Fibroblast of skin of left quadriceps (primary cell): ENCODE measurements around the gene LRRC4.
A peak's percentile ranks its signal among the peaks of the same experiment; 100 is the strongest.

Experiments
- DNase-seq, 2 experiments: peaks; one replicate each; pipeline ENCODE4 v3.0.0-alpha.2; 2013; ENCODE audit warnings: low read depth in 2 of 2

Gene LRRC4

DNA sequence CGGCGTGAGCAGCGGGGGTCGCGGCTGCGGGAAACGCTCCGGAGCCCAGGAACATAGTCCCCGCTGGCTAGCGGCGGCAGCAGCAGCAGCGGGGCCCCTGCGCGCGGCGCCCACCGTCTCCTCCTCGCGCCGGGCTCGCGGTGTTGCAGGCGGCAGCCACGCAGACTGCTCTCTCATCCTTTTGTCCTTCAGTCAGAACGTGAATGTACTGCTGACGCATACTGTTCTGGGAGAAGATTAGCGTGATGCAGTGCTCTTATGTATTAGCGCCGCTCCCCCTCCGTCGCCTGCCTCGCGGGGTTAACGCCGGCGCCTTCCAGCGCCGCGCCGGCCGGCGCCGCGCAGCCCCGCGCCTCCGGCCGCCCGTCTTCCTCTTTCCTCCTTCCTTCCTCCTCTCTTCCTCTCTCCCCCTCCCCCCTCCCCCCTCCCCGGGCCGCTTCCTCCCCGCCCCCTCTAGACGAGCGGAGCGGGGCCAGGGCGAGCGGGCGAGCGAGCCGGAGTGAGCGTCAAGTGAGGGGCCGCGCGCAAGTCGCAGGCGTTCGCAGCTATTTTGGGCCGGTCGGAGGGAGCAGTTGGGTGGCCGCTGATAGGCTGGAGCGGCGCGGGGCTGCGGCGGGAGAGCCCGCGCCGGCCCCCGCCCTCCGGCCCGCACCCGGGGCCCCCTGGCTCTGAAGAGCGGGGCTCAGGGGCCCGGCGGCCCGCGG lies 816 bp upstream of the LRRC4 start:
- peak; percentile 75 to 77 for DNase-seq

DNA sequence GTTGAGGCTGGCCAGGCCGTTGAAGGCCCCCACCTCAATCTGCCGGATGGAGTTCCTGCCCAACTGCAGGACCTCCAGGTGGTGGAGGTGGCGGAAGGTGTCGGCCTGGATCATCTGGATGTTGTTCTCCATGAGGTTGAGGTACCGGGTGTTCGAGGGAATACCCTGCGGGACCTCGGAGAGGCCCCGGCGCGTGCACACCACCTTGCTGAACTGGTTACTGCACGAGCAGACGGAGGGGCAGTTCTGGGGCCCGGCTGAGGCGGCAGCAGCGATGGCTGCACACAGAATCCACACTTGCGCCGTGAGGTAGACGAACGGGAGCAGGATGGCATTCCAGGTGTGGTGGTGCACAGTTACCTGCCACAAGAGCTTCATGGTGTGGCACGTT lies 979 bp downstream of the LRRC4 start:
- no peak for DNase-seq

GRCh38 chr7:128029405-128029995 lies 1.7 kb downstream of the LRRC4 start:
- no peak for DNase-seq

DNA sequence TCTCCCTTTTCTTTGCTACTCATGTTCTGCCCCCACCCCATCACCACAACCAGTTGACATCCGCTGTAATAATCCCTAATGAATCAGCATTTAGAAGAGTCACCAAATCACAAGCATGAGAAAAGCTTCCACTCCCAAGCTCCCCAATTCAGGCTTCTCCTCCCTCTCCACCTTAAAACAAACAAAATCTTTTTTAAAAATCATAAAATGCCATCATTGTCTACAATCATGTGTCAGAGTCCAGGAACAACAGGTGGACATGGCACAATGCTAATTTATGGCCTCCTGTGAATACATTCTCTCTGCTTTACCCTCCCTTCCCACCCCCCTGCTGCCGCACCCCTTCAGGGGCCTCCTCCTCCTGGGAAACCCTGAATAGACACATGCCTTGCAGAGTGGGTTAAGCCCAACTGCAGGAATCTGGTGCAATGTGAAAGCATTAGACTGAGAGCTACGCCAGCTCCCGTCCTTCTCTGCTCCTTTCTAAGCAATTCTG lies 3.7 kb downstream of the LRRC4 start:
- DNase-seq, result no peak

- DNase-seq, result no peak
Observed at GRCh38 chr7:128026551-128026950, 4.7 kb downstream of the LRRC4 start.

DNA sequence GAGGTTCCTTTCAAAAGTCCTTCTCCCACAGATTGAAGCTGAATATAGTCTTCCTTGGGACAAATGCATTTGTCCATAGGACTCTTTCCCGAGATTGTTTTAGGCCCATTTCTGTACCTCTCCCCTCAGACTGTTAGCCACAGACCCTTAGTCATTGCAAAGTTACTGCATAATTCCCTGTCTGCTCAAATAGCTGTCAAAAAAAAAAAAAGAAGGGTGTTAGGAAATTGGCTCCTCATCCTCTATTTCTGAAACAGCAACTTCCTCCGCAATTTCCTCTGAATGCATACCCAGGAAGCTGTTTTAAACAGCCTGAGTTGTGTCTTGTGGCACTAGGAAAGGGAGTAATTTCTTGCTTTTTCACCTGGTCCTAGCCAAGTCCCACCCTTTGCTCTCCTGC lies 5.4 kb downstream of the LRRC4 start:
- DNase-seq, result no peak

DNA sequence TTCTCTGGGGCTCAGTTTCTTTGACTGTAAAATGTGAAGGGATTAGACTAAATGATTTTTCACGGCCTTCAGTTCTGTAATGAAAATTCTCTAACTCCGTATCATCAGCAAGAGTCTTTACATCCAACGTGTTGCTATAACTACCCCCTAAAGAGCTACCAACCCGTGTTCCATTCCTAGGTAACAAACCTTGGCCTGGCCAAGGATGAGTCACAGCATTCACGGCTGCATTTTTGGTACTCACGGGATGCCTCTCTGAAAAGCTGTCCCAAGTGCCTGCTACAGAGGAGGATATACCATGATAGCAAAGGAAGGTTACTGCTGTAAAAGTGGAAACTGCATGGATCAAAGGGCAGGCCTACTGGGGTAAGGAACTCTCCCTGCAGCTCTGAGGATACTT lies 5.9 kb downstream of the LRRC4 start:
- DNase-seq, result peak; percentile 20 to 29

DNA sequence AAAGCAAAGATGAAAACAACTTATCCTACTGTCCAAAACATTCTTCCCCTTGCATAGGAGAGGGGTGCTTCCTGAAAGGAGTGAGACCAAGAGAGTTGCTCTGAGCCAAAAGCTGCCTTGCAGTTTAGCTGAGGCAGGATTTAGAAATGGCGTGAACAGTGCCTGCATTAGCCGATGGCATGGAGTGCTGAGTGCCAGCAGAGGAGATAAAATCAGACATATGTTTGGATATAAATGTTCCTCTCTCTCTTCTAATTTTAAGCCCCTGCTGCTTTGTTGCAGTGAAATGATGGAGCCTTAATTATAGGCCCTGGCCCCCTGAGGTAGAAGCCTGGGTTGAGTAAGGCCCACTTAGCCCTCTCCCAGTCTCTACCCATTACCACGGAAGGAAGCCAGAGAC lies 7.1 kb downstream of the LRRC4 start:
- no peak for DNase-seq

- peak; percentile 42 to 43 for DNase-seq
Observed at GRCh38 chr7:128022631-128023532, 8.4 kb downstream of the LRRC4 start.

GRCh38 chr7:128021366-128021765 lies 9.9 kb downstream of the LRRC4 start:
- no peak for DNase-seq

GRCh38 chr7:128020159-128020558 lies 11.1 kb downstream of the LRRC4 start:
- no peak for DNase-seq

- DNase-seq, result no peak
Observed at GRCh38 chr7:128019288-128019687, 11.9 kb downstream of the LRRC4 start.

- DNase-seq, result no peak
Observed at GRCh38 chr7:128017862-128018845, 13.1 kb downstream of the LRRC4 start.

DNA sequence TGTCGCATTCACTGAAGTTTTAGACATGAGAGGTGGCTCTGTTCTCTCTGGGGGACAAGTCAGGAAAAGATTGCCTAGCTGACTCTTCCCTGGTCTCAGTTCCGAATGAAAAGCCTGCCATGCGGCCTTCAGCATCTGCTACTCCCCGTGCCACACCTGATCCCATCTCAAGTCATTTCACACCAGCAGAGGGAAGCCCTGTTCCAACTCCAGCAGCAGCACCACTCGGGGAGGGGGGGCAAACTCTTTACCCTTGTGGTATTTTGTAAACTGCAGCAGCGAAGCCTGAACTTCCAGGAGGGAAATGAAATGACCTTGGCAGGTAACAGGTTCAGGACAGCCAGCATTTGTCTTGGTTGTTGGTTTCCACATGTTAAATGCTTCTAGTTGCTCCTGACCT lies 13.8 kb downstream of the LRRC4 start:
- DNase-seq, result no peak

DNA sequence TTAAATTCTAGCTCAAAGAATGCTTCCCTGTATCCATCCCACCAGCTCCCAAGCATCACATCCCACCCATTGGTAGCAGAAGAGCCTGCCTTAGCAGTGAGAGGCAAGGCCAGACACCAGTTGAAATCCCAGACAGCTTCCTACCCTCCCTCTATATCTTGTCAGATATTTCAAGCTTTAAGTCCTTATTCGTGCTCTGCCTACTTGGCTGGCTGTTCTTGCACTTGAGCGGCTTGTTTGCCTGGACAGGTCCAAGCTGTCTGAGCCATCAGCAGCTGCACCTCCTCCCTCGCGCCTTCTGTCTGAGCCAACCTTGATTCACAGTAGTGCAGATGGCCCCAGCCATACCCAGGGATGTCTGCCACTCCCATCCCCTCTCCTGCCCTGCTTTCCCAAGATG lies 16.4 kb downstream of the LRRC4 start:
- DNase-seq, result no peak

- DNase-seq, result no peak
Observed at GRCh38 chr7:128011131-128011661, 20.0 kb downstream of the LRRC4 start.

DNA sequence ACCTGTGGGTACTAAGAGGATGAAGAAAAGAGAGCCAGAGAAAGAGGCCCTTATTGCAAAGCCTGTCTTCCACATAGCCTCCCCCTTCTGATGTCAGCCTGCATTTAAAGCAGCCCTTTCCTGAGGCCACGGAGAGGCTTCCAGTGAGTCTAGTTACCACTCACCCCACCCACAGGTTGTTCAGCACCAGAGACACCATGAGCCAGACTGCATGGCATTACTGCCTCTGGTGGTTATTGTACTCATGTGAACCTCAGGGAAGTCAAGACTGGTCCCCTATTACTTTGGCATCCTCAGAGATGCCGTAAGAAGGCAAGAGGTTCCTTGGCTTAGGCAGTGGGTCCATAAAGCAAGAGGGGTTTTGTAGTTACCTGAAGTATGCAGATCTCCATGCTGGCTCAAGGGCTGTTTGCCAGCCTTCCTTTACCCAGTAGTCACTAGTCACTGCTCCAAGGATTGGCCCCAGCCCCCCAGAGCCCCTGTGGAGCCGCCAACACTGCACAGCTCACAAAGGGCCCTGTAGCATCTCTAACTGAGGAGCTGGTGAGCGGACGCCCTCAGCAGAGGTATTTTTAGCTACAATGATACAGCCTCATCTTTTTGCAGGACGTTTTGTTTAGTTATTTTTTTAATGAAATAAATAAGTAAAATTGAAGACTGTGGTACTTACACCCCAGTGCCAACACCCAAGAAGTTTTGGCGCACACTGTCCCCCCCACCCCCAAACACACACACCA lies 20.7 kb downstream of the LRRC4 start:
- DNase-seq, result no peak

GRCh38 chr7:128008744-128009143 lies 22.5 kb downstream of the LRRC4 start:
- DNase-seq, result no peak

GRCh38 chr7:128008141-128008540 lies 23.1 kb downstream of the LRRC4 start:
- no peak for DNase-seq

DNA sequence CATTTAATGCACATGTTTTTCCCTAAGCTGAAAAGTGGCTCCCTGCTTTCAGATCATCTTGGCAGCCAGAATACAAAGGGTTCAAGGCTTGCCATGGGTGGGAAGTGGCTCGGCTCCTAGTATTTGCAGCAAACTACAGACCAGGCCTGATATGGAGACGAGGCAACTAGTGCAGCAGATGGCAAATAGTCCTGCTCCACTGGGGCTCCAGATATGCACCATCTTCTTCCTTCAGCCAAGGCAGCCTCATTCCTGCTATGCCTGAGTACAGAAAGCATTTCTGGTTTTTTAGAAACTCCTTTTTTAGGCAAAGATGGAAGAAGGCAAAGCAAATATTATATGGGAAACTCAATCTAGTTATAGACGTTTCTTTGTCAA lies 23.9 kb downstream of the LRRC4 start:
- DNase-seq, result no peak
